OCI-LY1 (cell line): ENCODE data around the gene TRPM5.

Experiments
- H2AFZ ChIP-seq: fragments of 200-600 bp; sonication (generic), shearing (Covaris generic); 2 replicates; pipeline ENCODE4 v1.6.0; 2014; ENCODE audit warnings: antibody characterized with exemption, mild to moderate bottlenecking, low read length
- H3F3A ChIP-seq: fragments of 200-600 bp; sonication (generic), shearing (Covaris generic); 2 replicates; pipeline ENCODE4 v1.6.0; 2014; ENCODE audit warnings: mild to moderate bottlenecking, antibody characterized with exemption, low read length, moderate library complexity; ENCODE audit not compliant: insufficient read depth
- H3K27ac ChIP-seq: fragments of 200-600 bp; sonication (generic); 2 replicates; pipeline ENCODE4 v1.5.1; 2014; ENCODE audit warnings: low read length, mixed run types, mild to moderate bottlenecking, low read depth; ENCODE audit not compliant: poor library complexity, severe bottlenecking
- H3K27me3 ChIP-seq: fragments of 200-600 bp; sonication (generic); 2 replicates; pipeline ENCODE4 v1.6.0; 2014; ENCODE audit warnings: antibody characterized with exemption, mild to moderate bottlenecking, low read length, moderate library complexity; ENCODE audit not compliant: insufficient read depth
- H3K36me3 ChIP-seq: fragments of 200-600 bp; sonication (generic); 2 replicates; pipeline ENCODE4 v1.6.1; 2014; ENCODE audit warnings: mild to moderate bottlenecking, antibody characterized with exemption, low read length, moderate library complexity, mixed read lengths; ENCODE audit not compliant: insufficient read depth
- H3K4me1 ChIP-seq: fragments of 200-600 bp; sonication (generic); 2 replicates; pipeline ENCODE4 v1.5.1; 2014; ENCODE audit warnings: mild to moderate bottlenecking, low read length, moderate library complexity; ENCODE audit not compliant: insufficient read depth, severe bottlenecking
- H3K4me2 ChIP-seq: fragments of 200-600 bp; sonication (generic), shearing (Covaris generic); 2 replicates; pipeline ENCODE4 v1.6.1; 2014; ENCODE audit warnings: low read length
- H3K4me3 ChIP-seq: fragments of 200-600 bp; sonication (generic); 2 replicates; pipeline ENCODE4 v1.5.1; 2014; ENCODE audit warnings: low read length, low read depth, mild to moderate bottlenecking, mixed read lengths; ENCODE audit not compliant: poor library complexity, severe bottlenecking
- H3K79me2 ChIP-seq: fragments of 200-600 bp; shearing (Covaris generic); 2 replicates; pipeline ENCODE4 v1.6.1; 2016; ENCODE audit warnings: mixed run types, low read length, mixed read lengths; ENCODE audit not compliant: insufficient read depth
- H3K9ac ChIP-seq: fragments of 200-600 bp; sonication (generic), shearing (Covaris generic); 2 replicates; pipeline ENCODE4 v1.6.1; 2014; ENCODE audit warnings: mild to moderate bottlenecking, low read length, mixed read lengths
- H3K9me2 ChIP-seq: fragments of 200-600 bp; sonication (generic), shearing (Covaris generic); 2 replicates; pipeline ENCODE4 v1.6.1; 2014; ENCODE audit warnings: low read depth, mild to moderate bottlenecking, low read length, mixed read lengths
- H3K9me3 ChIP-seq: fragments of 200-600 bp; shearing (Covaris generic); 2 replicates; pipeline ENCODE4 v1.6.1; 2014; ENCODE audit warnings: low read length, mixed read lengths
- H4K20me1 ChIP-seq: fragments of 200-600 bp; sonication (generic), shearing (Covaris generic); 2 replicates; pipeline ENCODE4 v1.6.0; 2016; ENCODE audit warnings: mild to moderate bottlenecking, low read length; ENCODE audit not compliant: insufficient read depth
- EZH2 ChIP-seq: fragments of 200-600 bp; sonication (generic), shearing (Covaris generic); IDR thresholded peaks from 2 replicates; pipeline ENCODE4 v1.8.0; 2017; ENCODE audit warnings: borderline replicate concordance, mixed run types, mild to moderate bottlenecking, antibody characterized with exemption, low read length, moderate library complexity, mixed read lengths
- TF ChIP-seq, protein P1 (sequence below): fragments of 200-600 bp; sonication (generic), shearing (Covaris generic); IDR thresholded peaks from 2 replicates; pipeline ENCODE4 v1.5.1; 2017; ENCODE audit warnings: mild to moderate bottlenecking, antibody characterized with exemption, low read length, moderate library complexity, mixed read lengths

The TRPM5 gene

DNA sequence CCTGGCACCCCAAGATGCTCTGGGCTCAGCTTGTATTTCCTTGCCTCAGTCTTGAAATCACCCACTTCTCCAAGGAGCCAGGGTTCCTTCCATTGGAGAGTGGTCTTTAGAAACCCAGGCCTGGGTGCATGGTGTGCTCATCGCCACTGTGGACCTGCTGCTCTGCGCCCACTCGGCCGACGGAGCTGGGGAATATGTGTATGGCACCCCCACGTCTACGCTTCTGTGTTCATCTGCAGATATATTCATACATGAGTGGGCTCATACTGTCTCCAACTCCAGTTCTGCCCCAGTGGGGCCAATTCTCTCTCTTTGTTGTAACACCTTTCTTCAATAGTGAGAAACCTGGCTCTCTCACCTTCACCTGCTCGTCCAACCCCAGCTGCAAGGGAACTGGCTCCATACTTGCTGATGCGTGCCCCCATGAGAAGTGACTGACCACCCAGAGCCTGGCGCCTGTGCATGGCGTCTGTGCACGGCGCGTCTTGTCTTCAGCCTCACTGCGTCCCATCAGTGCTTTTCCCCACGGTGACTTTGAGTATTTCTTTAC is 40.3 kb upstream of the TRPM5 start:
- Histone ChIP-seq H3K4me3 (no peak overlapping the region), H3K9me3 (peaks cover 9% of the 10 kb centered on the region; the same call in 1 of the 2 replicates), H3F3A (no peaks in the 10 kb centered on the region), H3K4me2 (no peak overlapping the region), H3K79me2 (no peaks in the 10 kb centered on the region), H3K9me2 (no peaks in the 10 kb centered on the region), H4K20me1 (no peaks in the 10 kb centered on the region), H3K27me3 (no peaks in the 10 kb centered on the region; the same call in 1 of the 2 replicates), H3K36me3 (no peaks in the 10 kb centered on the region), H3K4me1 (no peaks in the 10 kb centered on the region), H2AFZ (no peak overlapping the region), H3K9ac (no peak overlapping the region), H3K27ac (no peak overlapping the region)
- no peak for TF ChIP-seq EZH2
- TF ChIP-seq, protein P1, sequence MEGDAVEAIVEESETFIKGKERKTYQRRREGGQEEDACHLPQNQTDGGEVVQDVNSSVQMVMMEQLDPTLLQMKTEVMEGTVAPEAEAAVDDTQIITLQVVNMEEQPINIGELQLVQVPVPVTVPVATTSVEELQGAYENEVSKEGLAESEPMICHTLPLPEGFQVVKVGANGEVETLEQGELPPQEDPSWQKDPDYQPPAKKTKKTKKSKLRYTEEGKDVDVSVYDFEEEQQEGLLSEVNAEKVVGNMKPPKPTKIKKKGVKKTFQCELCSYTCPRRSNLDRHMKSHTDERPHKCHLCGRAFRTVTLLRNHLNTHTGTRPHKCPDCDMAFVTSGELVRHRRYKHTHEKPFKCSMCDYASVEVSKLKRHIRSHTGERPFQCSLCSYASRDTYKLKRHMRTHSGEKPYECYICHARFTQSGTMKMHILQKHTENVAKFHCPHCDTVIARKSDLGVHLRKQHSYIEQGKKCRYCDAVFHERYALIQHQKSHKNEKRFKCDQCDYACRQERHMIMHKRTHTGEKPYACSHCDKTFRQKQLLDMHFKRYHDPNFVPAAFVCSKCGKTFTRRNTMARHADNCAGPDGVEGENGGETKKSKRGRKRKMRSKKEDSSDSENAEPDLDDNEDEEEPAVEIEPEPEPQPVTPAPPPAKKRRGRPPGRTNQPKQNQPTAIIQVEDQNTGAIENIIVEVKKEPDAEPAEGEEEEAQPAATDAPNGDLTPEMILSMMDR: no peak

DNA sequence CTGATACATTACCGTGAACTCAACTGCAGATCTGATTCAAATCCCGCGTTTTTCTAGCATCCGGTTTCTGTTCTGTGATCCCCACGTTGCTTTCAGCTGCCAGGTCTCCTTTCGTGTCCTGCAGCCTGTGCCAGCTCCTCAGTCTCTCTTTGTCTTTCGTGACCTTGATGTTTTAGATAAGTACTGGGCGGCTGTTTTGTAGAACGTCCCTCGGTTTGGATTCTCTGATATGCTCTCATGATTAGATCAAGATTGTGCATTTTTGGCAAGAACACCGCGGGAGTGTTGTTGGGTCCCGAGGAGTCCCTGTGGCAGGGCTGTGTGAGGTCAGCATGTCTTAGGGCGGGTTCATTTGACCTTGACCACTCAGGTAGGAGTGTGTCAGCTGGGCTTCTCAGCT is 39.1 kb upstream of the TRPM5 start:
- H3K4me1 ChIP-seq: no peaks in the 10 kb centered on the region
- no peaks in the 10 kb centered on the region for H3K79me2 ChIP-seq
- peaks cover 7% of the 10 kb centered on the region; the same call in 1 of the 2 replicates for H3K9me3 ChIP-seq
- TF ChIP-seq, protein P1: no peak
- no peak for TF ChIP-seq EZH2
- H3K27ac ChIP-seq: no peak overlapping the region
- H3F3A ChIP-seq: no peaks in the 10 kb centered on the region
- no peaks in the 10 kb centered on the region; the same call in 1 of the 2 replicates for H3K27me3 ChIP-seq
- no peaks in the 10 kb centered on the region for H4K20me1 ChIP-seq
- no peaks in the 10 kb centered on the region; the same call in 1 of the 2 replicates for H3K36me3 ChIP-seq
- H3K9me2 ChIP-seq: no peaks in the 10 kb centered on the region
- no peak overlapping the region for H3K4me3 ChIP-seq
- H3K9ac ChIP-seq: no peak overlapping the region
- H2AFZ ChIP-seq: no peak overlapping the region
- no peak overlapping the region for H3K4me2 ChIP-seq

DNA sequence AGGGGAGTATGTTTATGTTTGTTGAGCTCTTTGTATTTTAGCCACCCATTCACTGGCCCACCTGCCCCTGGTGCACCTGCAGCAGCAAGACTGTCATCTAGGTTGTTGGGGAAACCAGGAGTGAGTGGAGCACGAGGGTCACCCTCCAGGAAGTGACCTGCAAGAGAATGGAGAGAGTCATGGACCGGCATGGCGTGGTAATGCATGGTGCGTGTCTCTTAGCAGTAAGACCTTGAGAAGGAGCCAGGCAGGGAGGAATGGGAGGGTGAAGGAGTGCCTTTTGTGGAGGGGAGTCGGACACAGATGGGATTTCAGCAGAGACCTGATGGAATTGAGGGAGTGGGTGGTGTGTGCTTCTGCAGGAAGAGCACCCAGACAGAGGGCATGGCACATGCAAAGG is 38.4 kb upstream of the TRPM5 start:
- no peaks in the 10 kb centered on the region for H3K79me2 ChIP-seq
- H3K27me3 ChIP-seq: no peaks in the 10 kb centered on the region; the same call in 1 of the 2 replicates
- TF ChIP-seq EZH2: no peak
- TF ChIP-seq, protein P1: no peak
- peaks cover 1% of the 10 kb centered on the region; the same call in 1 of the 2 replicates for H3K9me3 ChIP-seq
- no peak overlapping the region for H3K9ac ChIP-seq
- H3K27ac ChIP-seq: no peak overlapping the region
- H3K9me2 ChIP-seq: no peaks in the 10 kb centered on the region
- no peak overlapping the region for H3K4me3 ChIP-seq
- no peak overlapping the region for H3K4me2 ChIP-seq
- H3K36me3 ChIP-seq: no peaks in the 10 kb centered on the region; the same call in 1 of the 2 replicates
- no peaks in the 10 kb centered on the region for H3F3A ChIP-seq
- H3K4me1 ChIP-seq: no peaks in the 10 kb centered on the region
- no peaks in the 10 kb centered on the region for H4K20me1 ChIP-seq
- H2AFZ ChIP-seq: no peak overlapping the region
